Endothelial cell of umbilical vein (primary cell): Measurements from ENCODE around the gene OLFM1. TPM values are rescaled to one million over a fixed set of nuclear protein-coding genes. Genes with fewer than 3 reads are reported as not detected.

ENCODE experiments used
- BruUV-seq: library from RNA; stranded (reverse); fragments of 400-500 nt; replicated peaks from 2 replicates; lab custom pipeline; 2021; lab: Mats Ljungman, UMichigan
- CTCF ChIA-PET: fragments of 300-600, 350-600 bp; sonication (Branson Sonifier 250); formaldehyde crosslinking; loops from one replicate; lab custom pipeline; 2021; ENCODE audit warnings: antibody characterized with exemption, inconsistent platforms; lab: Charles Lee
- POLR2A ChIA-PET: fragments of 300-600, 350-600 bp; sonication (Branson Sonifier 250); formaldehyde crosslinking; loops from one replicate; lab custom pipeline; 2021; ENCODE audit warnings: antibody characterized with exemption, inconsistent platforms; lab: Charles Lee
- DNase-seq: peaks from one replicate; pipeline ENCODE4 v3.0.0-alpha.2; 2011; ENCODE audit warnings: low read depth, low spot score
- FAIRE-seq: peaks from 2 replicates; lab custom pipeline; 2011; peaks lifted over from hg19 to GRCh38; lab: Jason Lieb, UNC
- H2AFZ ChIP-seq: 2 replicates; pipeline ENCODE4 v1.6.0; 2012; ENCODE audit warnings: low read depth, low read length, control low read depth, inconsistent platforms
- H3K27ac ChIP-seq: 2 replicates; pipeline ENCODE4 v1.5.1; 2011; ENCODE audit warnings: low read depth, mild to moderate bottlenecking, control low read depth, low read length, moderate library complexity; ENCODE audit not compliant: insufficient read depth
- H3K27me3 ChIP-seq, 2 experiments: 2 replicates each; pipeline versions ENCODE4 v1.6.0 to v1.6.1; 2011; ENCODE audit warnings: low read length in 2 of 2, mixed read lengths in 1 of 2; ENCODE audit not compliant: control insufficient read depth in 2 of 2, insufficient read depth in 2 of 2
- H3K36me3 ChIP-seq, 2 experiments: 2 replicates in 1 of 2; 3 replicates in 1 of 2; pipeline ENCODE4 v1.5.1; 2011; ENCODE audit warnings: low read length in 2 of 2, mild to moderate bottlenecking in 1 of 2, moderate library complexity in 1 of 2; ENCODE audit not compliant: control insufficient read depth in 2 of 2, insufficient read depth in 2 of 2; ENCODE audit errors: extremely low read depth in 1 of 2
- H3K4me1 ChIP-seq: 3 replicates; pipeline ENCODE4 v1.5.1; 2011; ENCODE audit warnings: mild to moderate bottlenecking, low read length; ENCODE audit not compliant: control insufficient read depth, insufficient read depth; ENCODE audit errors: extremely low read depth
- H3K4me2 ChIP-seq: 2 replicates; pipeline ENCODE4 v1.6.1; 2011; ENCODE audit warnings: low read length, control low read depth, mixed read lengths; ENCODE audit not compliant: insufficient read depth
- H3K4me3 ChIP-seq, 3 experiments: fragments of 200-600 bp in 1 of 3; sonication (generic), shearing (Covaris generic) in 1 of 3; replicated peaks in 1 of 3; 2 replicates each; pipeline ENCODE4 v1.5.1; 2011 to 2016; ENCODE audit warnings: control low read depth in 3 of 3, low read length in 3 of 3, mild to moderate bottlenecking in 2 of 3, inconsistent platforms in 1 of 3, low read depth in 1 of 3, moderate library complexity in 1 of 3; ENCODE audit not compliant: insufficient read depth in 1 of 3
- H3K79me2 ChIP-seq: 2 replicates; pipeline ENCODE4 v1.6.0; 2012; ENCODE audit warnings: low read length, inconsistent platforms; ENCODE audit not compliant: control insufficient read depth, insufficient read depth
- H3K9ac ChIP-seq: replicated peaks from 2 replicates; pipeline ENCODE3; 2011; ENCODE audit warnings: low read length, control low read depth; ENCODE audit not compliant: insufficient read depth; ENCODE audit errors: extremely low read depth
- H3K9me1 ChIP-seq: replicated peaks from 3 replicates; pipeline ENCODE4 v1.6.0; 2011; ENCODE audit warnings: mild to moderate bottlenecking, low read length; ENCODE audit not compliant: control insufficient read depth, insufficient read depth; ENCODE audit errors: extremely low read depth
- H3K9me3 ChIP-seq: replicated peaks from 2 replicates; pipeline ENCODE4 v1.5.1; 2012; ENCODE audit warnings: low read length, inconsistent platforms; ENCODE audit not compliant: control insufficient read depth, insufficient read depth
- H4K20me1 ChIP-seq: replicated peaks from 2 replicates; pipeline ENCODE3; 2011; ENCODE audit warnings: mild to moderate bottlenecking, low read length; ENCODE audit not compliant: control insufficient read depth, insufficient read depth; ENCODE audit errors: extremely low read depth
- EZH2 ChIP-seq: IDR thresholded peaks from 2 replicates; pipeline ENCODE4 v1.6.1; 2012; ENCODE audit warnings: borderline replicate concordance, low read depth, mild to moderate bottlenecking, moderate library complexity, low read length, inconsistent platforms; ENCODE audit not compliant: severe bottlenecking
- FOS ChIP-seq: IDR thresholded peaks from 2 replicates; pipeline ENCODE4 v1.6.1; 2011; ENCODE audit warnings: mild to moderate bottlenecking, low read length, moderate library complexity, borderline replicate concordance; ENCODE audit not compliant: insufficient read depth
- GATA2 ChIP-seq: IDR thresholded peaks from 2 replicates; pipeline ENCODE4 v1.7.0; 2011; ENCODE audit warnings: low read depth, mild to moderate bottlenecking, moderate library complexity, mixed read lengths, low read length; ENCODE audit not compliant: insufficient read length, insufficient read depth
- JUN ChIP-seq: IDR thresholded peaks from 2 replicates; pipeline ENCODE4 v1.6.1; 2011; ENCODE audit warnings: borderline replicate concordance, low read depth; ENCODE audit not compliant: insufficient read length, insufficient read depth
- MAX ChIP-seq: IDR thresholded peaks from 2 replicates; pipeline ENCODE4 v1.6.1; 2011; ENCODE audit not compliant: insufficient read depth, insufficient read length
- MYC ChIP-seq: IDR thresholded peaks from one replicate; pipeline ENCODE4 v1.6.1; 2011; ENCODE audit warnings: mild to moderate bottlenecking, low read depth, low read length
- POLR2A ChIP-seq: IDR thresholded peaks from 2 replicates; pipeline ENCODE4 v1.6.1; 2012; ENCODE audit warnings: low read depth, mild to moderate bottlenecking, control low read depth, low read length
- POLR2AphosphoS5 ChIP-seq: IDR thresholded peaks from 2 replicates; pipeline ENCODE4 v1.6.1; 2012; ENCODE audit warnings: low read depth, mild to moderate bottlenecking, control low read depth, low read length, moderate library complexity; ENCODE audit not compliant: insufficient read depth
- dilution Hi-C: fragments of 300-500 bp; cut with MboI; formaldehyde crosslinking; loops from one replicate; pipeline ENCODE4 v1.15.0; 2019; ENCODE audit warnings: low sequenced_read_pairs; ENCODE audit not compliant: extremely low pct_ligation_motif_present
- intact Hi-C: fragments of 100-400 bp; cut with micrococcal nuclease; formaldehyde crosslinking; loops from one replicate; pipeline ENCODE4 v1.10.0; 2022
- polyA plus RNA-seq, 4 experiments: library from polyadenylated mRNA; depleted of rRNA in 3 of 4; stranded (reverse) in 3 of 4; unstranded in 1 of 4; fragments of >200 nt; gene quantifications; 2 replicates each; pipeline versions ENCODE4 v1.2.1 to v1.2.3, GENCODE V29; 2011 to 2012; ENCODE audit warnings: missing spikeins in 1 of 4
- total RNA-seq: library from RNA; stranded (reverse); gene quantifications from 2 replicates; pipeline ENCODE4 v1.2.3, GENCODE V29; 2021
- TF ChIP-seq, protein P1 (sequence below), 2 donors: IDR thresholded peaks; 1 replicate in 1 of 2; 2 replicates in 1 of 2; pipeline ENCODE4 v1.5.1; 2011; ENCODE audit warnings: low read length in 2 of 2, mild to moderate bottlenecking in 2 of 2, moderate library complexity in 2 of 2, control low read depth in 1 of 2, inconsistent platforms in 1 of 2, low read depth in 1 of 2; ENCODE audit not compliant: insufficient read depth in 1 of 2; ENCODE audit errors: extremely low read depth in 1 of 2

OLFM1 gene
- total and polyA plus RNA-seq, 2 donors (not counting 3 experiments of a cell fraction or from before 2014, with no cell fraction given): 0.07 to 0.95 TPM

GRCh38 chr9:135046739-135047350, 40.6 kb upstream of the OLFM1 start:
- FAIRE-seq: no peak
- dilution Hi-C loops: no loop called here

More at GRCh38 chr9:135046739-135047350, 40.6 kb upstream of the OLFM1 start:
- H3K9me1 ChIP-seq: no peaks in the 10 kb centered on the region
- no peaks in the 10 kb centered on the region for H3K9me3 ChIP-seq
- TF ChIP-seq POLR2AphosphoS5: no peak
- TF ChIP-seq MYC: no peak
- no peak for TF ChIP-seq MAX
- TF ChIP-seq GATA2: no peak
- TF ChIP-seq, protein P1, sequence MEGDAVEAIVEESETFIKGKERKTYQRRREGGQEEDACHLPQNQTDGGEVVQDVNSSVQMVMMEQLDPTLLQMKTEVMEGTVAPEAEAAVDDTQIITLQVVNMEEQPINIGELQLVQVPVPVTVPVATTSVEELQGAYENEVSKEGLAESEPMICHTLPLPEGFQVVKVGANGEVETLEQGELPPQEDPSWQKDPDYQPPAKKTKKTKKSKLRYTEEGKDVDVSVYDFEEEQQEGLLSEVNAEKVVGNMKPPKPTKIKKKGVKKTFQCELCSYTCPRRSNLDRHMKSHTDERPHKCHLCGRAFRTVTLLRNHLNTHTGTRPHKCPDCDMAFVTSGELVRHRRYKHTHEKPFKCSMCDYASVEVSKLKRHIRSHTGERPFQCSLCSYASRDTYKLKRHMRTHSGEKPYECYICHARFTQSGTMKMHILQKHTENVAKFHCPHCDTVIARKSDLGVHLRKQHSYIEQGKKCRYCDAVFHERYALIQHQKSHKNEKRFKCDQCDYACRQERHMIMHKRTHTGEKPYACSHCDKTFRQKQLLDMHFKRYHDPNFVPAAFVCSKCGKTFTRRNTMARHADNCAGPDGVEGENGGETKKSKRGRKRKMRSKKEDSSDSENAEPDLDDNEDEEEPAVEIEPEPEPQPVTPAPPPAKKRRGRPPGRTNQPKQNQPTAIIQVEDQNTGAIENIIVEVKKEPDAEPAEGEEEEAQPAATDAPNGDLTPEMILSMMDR (IDR thresholded peaks at IDR 0.05; ENCODE audit: extremely low read depth in 1 of 2, insufficient read depth in 1 of 2, low read depth in 1 of 2, low read length in 2 of 2): no peak
- TF ChIP-seq POLR2A: no peak
- no peak for TF ChIP-seq EZH2
- no peak for TF ChIP-seq FOS
- TF ChIP-seq JUN: no peak
- H3K27me3 ChIP-seq: no peaks in the 10 kb centered on the region
- no peak overlapping the region for H3K4me2 ChIP-seq
- H3K9ac ChIP-seq: no peak overlapping the region
- H3K4me3 ChIP-seq: no peak overlapping the region
- CTCF ChIA-PET: no interaction called here
- POLR2A ChIA-PET: no interaction called here
- DNase-seq: no peak
- intact Hi-C loops: no loop called here
- H3K36me3 ChIP-seq: no peaks in the 10 kb centered on the region
- BruUV-seq: no TSS peak
- no peaks in the 10 kb centered on the region for H4K20me1 ChIP-seq
- H2AFZ ChIP-seq: no peak overlapping the region
- no peaks in the 10 kb centered on the region for H3K4me1 ChIP-seq
- H3K79me2 ChIP-seq: no peaks in the 10 kb centered on the region
- H3K27ac ChIP-seq: no peak overlapping the region
